NT2/D1 (cell line): Measurements from ENCODE around the gene CCL14.

ENCODE experiments used
- DNase-seq: peaks from one replicate; pipeline ENCODE4 v3.0.0-alpha.2; 2011; ENCODE audit warnings: low read depth, low spot score
- H3K27me3 ChIP-seq: 2 replicates; pipeline ENCODE4 v1.6.0; 2011; ENCODE audit warnings: mild to moderate bottlenecking; ENCODE audit not compliant: insufficient read length, insufficient read depth
- H3K36me3 ChIP-seq: 2 replicates; pipeline ENCODE4 v1.6.1; 2011; ENCODE audit warnings: mild to moderate bottlenecking, low read length, mixed read lengths; ENCODE audit not compliant: insufficient read depth, insufficient read length
- H3K4me1 ChIP-seq: 2 replicates; pipeline ENCODE4 v1.5.1; 2011; ENCODE audit not compliant: insufficient read depth, insufficient read length
- H3K4me3 ChIP-seq: 2 replicates; pipeline ENCODE4 v1.5.1; 2011; ENCODE audit warnings: low read depth; ENCODE audit not compliant: insufficient read length
- H3K9ac ChIP-seq: 2 replicates; pipeline ENCODE4 v1.6.0; 2011; ENCODE audit warnings: low read depth; ENCODE audit not compliant: insufficient read length
- H3K9me3 ChIP-seq: 2 replicates; pipeline ENCODE4 v1.5.1; 2011; ENCODE audit warnings: mild to moderate bottlenecking, low read length; ENCODE audit not compliant: insufficient read depth
- SUZ12 ChIP-seq: IDR thresholded peaks from 2 replicates; pipeline ENCODE4 v1.6.1; 2011; ENCODE audit not compliant: insufficient read length, insufficient read depth; ENCODE audit errors: extremely low read depth
- YY1 ChIP-seq: IDR thresholded peaks from 2 replicates; pipeline ENCODE4 v1.6.1; 2011; ENCODE audit not compliant: insufficient read length, insufficient read depth
- ZNF274 ChIP-seq: IDR thresholded peaks from 2 replicates; pipeline ENCODE4 v1.6.1; 2011; ENCODE audit warnings: mild to moderate bottlenecking, low read depth, low read length

CCL14 gene

GRCh38 chr17:35986643-35987042, at the start of gene CCL14:
CCL14 (minus strand) TSS chr17:35986729; CDS start chr17:35986649, 80 bp downstream.
- Histone ChIP-seq H3K36me3 (no peaks in the 10 kb centered on the region), H3K9me3 (peaks cover 6% of the 10 kb centered on the region; the same call in 1 of the 2 replicates), H3K4me3 (no peak within 1 kb of the TSS), H3K27me3 (no peaks in the 10 kb centered on the region), H3K4me1 (no peaks in the 10 kb centered on the region), H3K9ac (no peak within 1 kb of the TSS)
- no peak for DNase-seq
- TF ChIP-seq YY1 = no peak

DNA sequence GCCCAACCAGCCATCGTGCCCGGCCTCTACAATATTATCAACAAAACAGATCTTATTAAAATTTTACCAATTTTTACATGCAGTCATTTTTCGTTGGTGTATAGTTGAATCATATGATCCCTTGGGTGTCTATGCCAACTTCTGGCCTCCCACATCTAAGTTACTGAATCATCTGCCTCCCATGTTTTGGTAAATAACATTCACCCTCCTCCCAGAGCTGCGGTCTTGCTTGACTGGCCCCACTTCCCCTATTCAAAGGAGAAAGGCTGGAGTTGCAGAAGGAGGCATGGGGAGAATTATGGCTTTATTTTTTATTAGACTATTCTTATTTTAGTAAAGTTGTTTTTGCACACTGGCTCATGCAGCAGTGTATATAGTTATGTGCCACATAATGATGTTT, 49.7 kb upstream of the CCL14 start:
- Histone ChIP-seq H3K36me3 (no peaks in the 10 kb centered on the region), H3K4me1 (no peaks in the 10 kb centered on the region), H3K9me3 (no peaks in the 10 kb centered on the region), H3K9ac (no peak overlapping the region), H3K4me3 (no peak overlapping the region), H3K27me3 (no peaks in the 10 kb centered on the region)
- DNase-seq = no peak
- TF ChIP-seq YY1 (no peak), SUZ12 (no peak), ZNF274 (no peak)

GRCh38 chr17:36034127-36034526, 47.6 kb upstream of the CCL14 start:
- TF ChIP-seq ZNF274 = no peak
- TF ChIP-seq SUZ12 = no peak
- TF ChIP-seq YY1 = no peak

GRCh38 chr17:36030956-36031355, 44.4 kb upstream of the CCL14 start:
- no peaks in the 10 kb centered on the region for H3K36me3 ChIP-seq
- DNase-seq = no peak
- no peaks in the 10 kb centered on the region for H3K27me3 ChIP-seq
- H3K4me1 ChIP-seq = no peaks in the 10 kb centered on the region
- TF ChIP-seq ZNF274 (no peak), SUZ12 (no peak), YY1 (no peak)
- no peak overlapping the region for H3K4me3 ChIP-seq
- H3K9ac ChIP-seq = no peak overlapping the region
- H3K9me3 ChIP-seq = no peaks in the 10 kb centered on the region

More at GRCh38 chr17:36034127-36034526, 47.6 kb upstream of the CCL14 start:
- H3K4me3 ChIP-seq = no peak overlapping the region
- no peaks in the 10 kb centered on the region for H3K9me3 ChIP-seq
- H3K27me3 ChIP-seq = no peaks in the 10 kb centered on the region
- DNase-seq = no peak
- H3K4me1 ChIP-seq = no peaks in the 10 kb centered on the region
- H3K36me3 ChIP-seq = no peaks in the 10 kb centered on the region
- H3K9ac ChIP-seq = no peak overlapping the region

GRCh38 chr17:36027761-36028160, 41.2 kb upstream of the CCL14 start:
- H3K27me3 ChIP-seq = no peaks in the 10 kb centered on the region

DNA sequence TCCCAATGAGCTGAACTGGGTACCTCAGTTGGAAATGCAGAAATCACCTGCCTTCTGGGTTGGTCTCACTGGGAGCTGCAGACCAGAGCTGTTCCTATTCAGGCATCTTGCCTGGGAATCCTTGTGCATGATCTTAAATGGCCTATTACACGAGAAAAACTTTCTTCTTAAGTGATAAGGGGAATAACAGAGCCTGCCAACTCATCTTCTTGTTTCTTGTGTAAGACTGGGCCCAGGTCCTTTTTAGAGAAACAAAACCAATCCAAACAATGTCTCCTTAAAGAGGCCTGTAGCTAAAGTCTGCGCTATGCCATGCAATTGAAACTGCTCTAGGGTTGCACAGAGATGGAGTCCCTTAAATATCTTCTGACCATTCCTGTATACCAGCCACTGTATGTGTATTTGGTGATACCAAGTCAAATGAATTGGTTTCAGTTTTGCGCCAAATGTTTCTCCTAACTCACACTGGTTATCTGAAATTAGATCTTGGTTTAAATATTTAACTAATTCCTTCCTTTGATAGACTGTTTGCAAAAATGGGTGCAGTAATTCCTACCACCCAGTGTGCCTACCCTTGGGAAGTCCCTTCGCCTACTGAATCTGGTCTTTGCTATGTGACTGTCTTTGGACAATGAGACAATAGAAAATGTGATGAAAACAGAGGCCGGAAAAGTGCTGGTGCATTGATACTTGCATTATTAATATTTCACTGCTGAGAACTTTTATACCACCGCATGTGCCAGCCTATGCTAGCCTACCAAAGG, 37.8 kb upstream of the CCL14 start:
- Histone ChIP-seq H3K36me3 (no peaks in the 10 kb centered on the region), H3K4me3 (no peak overlapping the region), H3K9me3 (no peaks in the 10 kb centered on the region; the same call in 1 of the 2 replicates), H3K4me1 (no peaks in the 10 kb centered on the region), H3K27me3 (no peaks in the 10 kb centered on the region), H3K9ac (no peak overlapping the region)
- DNase-seq = no peak
- TF ChIP-seq YY1 (no peak), SUZ12 (no peak), ZNF274 (no peak)

More at GRCh38 chr17:36027761-36028160, 41.2 kb upstream of the CCL14 start:
- no peaks in the 10 kb centered on the region for H3K36me3 ChIP-seq
- H3K4me1 ChIP-seq = no peaks in the 10 kb centered on the region
- no peak for DNase-seq
- no peak overlapping the region for H3K9ac ChIP-seq
- no peaks in the 10 kb centered on the region; the same call in 1 of the 2 replicates for H3K9me3 ChIP-seq
- TF ChIP-seq ZNF274 (no peak), SUZ12 (no peak), YY1 (no peak)
- no peak overlapping the region for H3K4me3 ChIP-seq

DNA sequence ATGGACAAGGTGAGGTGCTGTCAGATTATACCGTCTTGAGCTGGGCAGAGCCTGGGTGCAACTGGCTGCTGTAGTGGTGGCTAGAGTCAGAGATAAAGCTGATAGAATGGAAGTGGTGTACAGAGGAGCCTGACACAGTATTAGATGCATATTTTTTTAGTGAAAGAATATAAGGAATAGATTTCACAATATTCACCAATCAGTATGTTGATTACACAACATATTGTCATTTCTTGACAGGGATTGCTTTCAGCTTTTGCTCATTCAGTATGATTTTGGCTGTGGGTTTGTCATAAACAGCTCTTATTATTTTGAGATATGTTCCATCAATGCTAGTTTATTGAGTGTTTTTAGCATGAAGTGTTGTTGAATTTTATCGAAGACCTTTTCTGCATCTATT, 32.9 kb upstream of the CCL14 start:
- H3K4me1 ChIP-seq = no peaks in the 10 kb centered on the region
- TF ChIP-seq SUZ12 (no peak), ZNF274 (no peak), YY1 (no peak)
- H3K4me3 ChIP-seq = no peak overlapping the region
- H3K9ac ChIP-seq = no peak overlapping the region
- H3K27me3 ChIP-seq = no peaks in the 10 kb centered on the region
- no peaks in the 10 kb centered on the region for H3K36me3 ChIP-seq
- no peak for DNase-seq
- no peaks in the 10 kb centered on the region; the same call in 1 of the 2 replicates for H3K9me3 ChIP-seq

DNA sequence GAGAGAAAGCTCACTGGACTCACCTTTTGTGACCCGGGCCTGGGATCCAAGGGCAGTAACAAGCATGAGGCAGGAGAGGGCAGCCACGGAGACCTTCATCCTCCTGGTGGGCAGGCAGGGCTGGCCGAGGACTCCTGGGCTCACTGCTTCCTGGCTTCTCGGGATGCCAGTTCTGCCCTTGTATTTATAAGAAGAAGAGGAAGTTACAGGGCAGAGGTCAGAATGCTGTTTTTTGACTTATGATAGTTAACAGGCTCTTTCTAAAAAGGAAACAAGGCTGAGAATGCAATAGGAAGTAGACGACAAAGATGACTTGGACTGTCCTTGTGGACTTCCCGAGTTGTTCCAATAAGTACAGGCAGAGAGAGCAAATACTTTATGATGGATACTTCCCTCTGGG, 31.3 kb upstream of the CCL14 start, which contains the start of gene CCL23:
TSS of gene CCL23 (minus strand) at position 174 of the 400 bp plus-strand sequence. CDS start at position 99, 75 bp downstream.
- TF ChIP-seq YY1 (no peak), ZNF274 (no peak), SUZ12 (no peak)
- DNase-seq = no peak

More for the DNA sequence above, 31.3 kb upstream of the CCL14 start, which contains the start of gene CCL23:
- Histone ChIP-seq H3K4me1 (no peaks in the 10 kb centered on the region), H3K9me3 (no peaks in the 10 kb centered on the region), H3K4me3 (no peak within 1 kb of the TSS), H3K9ac (no peak within 1 kb of the TSS), H3K27me3 (no peaks in the 10 kb centered on the region), H3K36me3 (no peaks in the 10 kb centered on the region)
